H1 (cell line): Measurements from ENCODE around the gene STK39. TPM values are rescaled to one million over a fixed set of nuclear protein-coding genes. Genes with fewer than 3 reads are reported as not detected.

ENCODE experiments used
- CTCF ChIA-PET: fragments of 300-600 bp; sonication (Branson Sonifier 250); formaldehyde crosslinking; loops from one replicate; lab custom pipeline; 2021; ENCODE audit not compliant: partially characterized antibody; lab: Charles Lee
- POLR2A ChIA-PET: fragments of 300-600 bp; sonication (Branson Sonifier 250); formaldehyde crosslinking; loops from one replicate; lab custom pipeline; 2021; ENCODE audit warnings: inconsistent platforms; ENCODE audit not compliant: partially characterized antibody; lab: Charles Lee
- DNase-seq, 2 experiments: peaks; one replicate each; pipeline versions ENCODE4 v3.0.0 to v3.0.0-alpha.2; 2010 to 2022; ENCODE audit warnings: low spot score in 2 of 2, low read depth in 1 of 2, mixed read lengths in 1 of 2
- FAIRE-seq: peaks from 2 replicates; lab custom pipeline; 2011; peaks lifted over from hg19 to GRCh38; lab: Jason Lieb, UNC
- H2AFZ ChIP-seq: 2 replicates; pipeline ENCODE4 v1.8.1; 2012; ENCODE audit warnings: low read length, inconsistent platforms
- H2AK5ac ChIP-seq: 2 replicates; pipeline ENCODE4 v1.6.1; 2013; ENCODE audit warnings: low read depth, low read length
- H2BK120ac ChIP-seq: replicated peaks from 2 replicates; pipeline ENCODE3; 2013; ENCODE audit warnings: low read depth, low read length, inconsistent platforms
- H2BK12ac ChIP-seq: 2 replicates; pipeline ENCODE4 v1.6.1; 2013; ENCODE audit warnings: low read depth, low read length
- H2BK15ac ChIP-seq: 2 replicates; pipeline ENCODE4 v1.6.1; 2013; ENCODE audit warnings: low read length
- H2BK20ac ChIP-seq: 2 replicates; pipeline ENCODE4 v1.6.1; 2013; ENCODE audit warnings: low read length
- H2BK5ac ChIP-seq: 2 replicates; pipeline ENCODE4 v1.6.1; 2013; ENCODE audit warnings: low read depth, low read length
- H3K14ac ChIP-seq: 2 replicates; pipeline ENCODE4 v1.6.1; 2013; ENCODE audit warnings: inconsistent platforms; ENCODE audit not compliant: insufficient read length
- H3K18ac ChIP-seq: 2 replicates; pipeline ENCODE4 v1.6.1; 2013; ENCODE audit warnings: low read length; ENCODE audit errors: extremely low read depth
- H3K23ac ChIP-seq: 2 replicates; pipeline ENCODE4 v1.6.1; 2013; ENCODE audit warnings: inconsistent platforms; ENCODE audit not compliant: insufficient read length
- H3K23me2 ChIP-seq: 2 replicates; pipeline ENCODE4 v1.6.1; 2013; ENCODE audit warnings: low read depth, low read length
- H3K27ac ChIP-seq: 2 replicates; pipeline ENCODE4 v1.6.1; 2011; ENCODE audit warnings: low read depth, low read length, inconsistent platforms
- H3K27me3 ChIP-seq, 4 experiments: replicated peaks in 1 of 4; 1 replicate in 1 of 4; 2 replicates in 3 of 4; pipeline versions ENCODE4 v1.6.1 to v1.8.1; 2011 to 2013; ENCODE audit warnings: low read length in 3 of 4, mild to moderate bottlenecking in 3 of 4, inconsistent platforms in 2 of 4, mixed read lengths in 2 of 4, moderate library complexity in 1 of 4; ENCODE audit not compliant: control insufficient read depth in 3 of 4, insufficient read depth in 3 of 4; ENCODE audit errors: extremely low read depth in 1 of 4
- H3K36me3 ChIP-seq, 4 experiments: 2 replicates each; pipeline versions ENCODE4 v1.6.1 to v1.8.1; 2011 to 2013; ENCODE audit warnings: mild to moderate bottlenecking in 4 of 4, low read length in 3 of 4, moderate library complexity in 2 of 4, control low read depth in 1 of 4, inconsistent platforms in 1 of 4; ENCODE audit not compliant: insufficient read depth in 4 of 4, control insufficient read depth in 2 of 4
- H3K4ac ChIP-seq: replicated peaks from 2 replicates; pipeline ENCODE3; 2013; ENCODE audit warnings: low read length, low read depth, mixed read lengths, inconsistent platforms; ENCODE audit not compliant: insufficient read length
- H3K4me1 ChIP-seq, 4 experiments: replicated peaks in 1 of 4; 1 replicate in 1 of 4; 2 replicates in 3 of 4; pipeline versions ENCODE4 v1.6.1 to v1.8.1; 2011 to 2013; ENCODE audit warnings: low read length in 3 of 4, inconsistent platforms in 2 of 4, mixed read lengths in 1 of 4; ENCODE audit not compliant: insufficient read depth in 4 of 4, control insufficient read depth in 3 of 4
- H3K4me2 ChIP-seq, 2 experiments: 2 replicates each; pipeline versions ENCODE4 v1.6.1 to v1.8.1; 2011 to 2013; ENCODE audit warnings: low read depth in 2 of 2, low read length in 2 of 2, control low read depth in 1 of 2, inconsistent platforms in 1 of 2, mild to moderate bottlenecking in 1 of 2; ENCODE audit not compliant: insufficient read depth in 1 of 2
- H3K4me3 ChIP-seq, 4 experiments: fragments of 200-600, 300-600 bp in 1 of 4; sonication (generic), shearing (Covaris generic), sonication (Bioruptor Twin) in 1 of 4; 2 replicates each; pipeline versions ENCODE4 v1.5.1 to v1.8.1; 2011 to 2016; ENCODE audit warnings: low read length in 4 of 4, low read depth in 3 of 4, control low read depth in 2 of 4, inconsistent platforms in 2 of 4, mild to moderate bottlenecking in 2 of 4, mixed read lengths in 1 of 4, moderate library complexity in 1 of 4; ENCODE audit not compliant: insufficient read depth in 2 of 4; ENCODE audit errors: extremely low read depth in 1 of 4
- H3K56ac ChIP-seq: replicated peaks from 2 replicates; pipeline ENCODE3; 2013; ENCODE audit warnings: low read depth, mild to moderate bottlenecking, mixed read lengths, low read length, inconsistent platforms; ENCODE audit not compliant: insufficient read length
- H3K79me1 ChIP-seq: 2 replicates; pipeline ENCODE4 v1.6.1; 2013; ENCODE audit warnings: low read depth, low read length, control low read depth
- H3K79me2 ChIP-seq, 2 experiments: 2 replicates each; pipeline versions ENCODE4 v1.6.1 to v1.8.1; 2012 to 2013; ENCODE audit warnings: low read length in 2 of 2, mild to moderate bottlenecking in 2 of 2, inconsistent platforms in 1 of 2; ENCODE audit not compliant: insufficient read depth in 2 of 2, control insufficient read depth in 1 of 2
- H3K9ac ChIP-seq, 4 experiments: replicated peaks in 1 of 4; 1 replicate in 1 of 4; 2 replicates in 3 of 4; pipeline versions ENCODE4 v1.6.1 to v1.8.1; 2011 to 2013; ENCODE audit warnings: low read depth in 3 of 4, low read length in 3 of 4, control low read depth in 2 of 4, mild to moderate bottlenecking in 2 of 4, moderate library complexity in 2 of 4, inconsistent platforms in 1 of 4; ENCODE audit errors: extremely low read depth in 1 of 4
- H3K9me3 ChIP-seq, 2 experiments: 2 replicates each; pipeline versions ENCODE4 v1.6.1 to v1.8.1; 2012 to 2013; ENCODE audit warnings: mild to moderate bottlenecking in 2 of 2, moderate library complexity in 2 of 2, control low read depth in 1 of 2, inconsistent platforms in 1 of 2, low read depth in 1 of 2, low read length in 1 of 2, mixed read lengths in 1 of 2; ENCODE audit not compliant: insufficient read depth in 2 of 2
- H4K20me1 ChIP-seq, 2 experiments: replicated peaks in 1 of 2; 2 replicates each; pipeline versions ENCODE3 to v1.8.1; 2011 to 2013; ENCODE audit warnings: inconsistent platforms in 2 of 2, low read length in 2 of 2, mild to moderate bottlenecking in 1 of 2; ENCODE audit not compliant: insufficient read depth in 2 of 2, control insufficient read depth in 1 of 2
- H4K5ac ChIP-seq: 2 replicates; pipeline ENCODE4 v1.6.1; 2013; ENCODE audit warnings: low read length, low read depth, mixed read lengths, inconsistent platforms; ENCODE audit not compliant: insufficient read length
- H4K8ac ChIP-seq: 2 replicates; pipeline ENCODE4 v1.8.0; 2013; ENCODE audit warnings: mild to moderate bottlenecking, moderate library complexity, low read length, inconsistent platforms; ENCODE audit not compliant: insufficient read depth; ENCODE audit errors: extremely low read depth
- H4K91ac ChIP-seq: replicated peaks from 2 replicates; pipeline ENCODE3; 2013; ENCODE audit warnings: low read length, mixed read lengths, inconsistent platforms; ENCODE audit not compliant: insufficient read length
- CBX5 ChIP-seq: fragments of 300-800, 300-1000 bp; sonication (generic); IDR thresholded peaks from 2 replicates; pipeline ENCODE4 v1.7.1; 2016; ENCODE audit warnings: antibody characterized with exemption, low read length, low read depth
- CEBPB ChIP-seq: IDR thresholded peaks from 2 replicates; pipeline ENCODE4 v1.6.1; 2012; ENCODE audit warnings: low read depth, low read length
- CREB1 ChIP-seq: IDR thresholded peaks from 2 replicates; pipeline ENCODE4 v1.6.1; 2012; ENCODE audit warnings: inconsistent platforms
- CTCF ChIP-seq, 3 experiments: IDR thresholded peaks; 1 replicate in 2 of 3; 2 replicates in 1 of 3; pipeline versions ENCODE4 v1.5.1 to v1.6.1; 2011; ENCODE audit warnings: low read length in 3 of 3, mild to moderate bottlenecking in 3 of 3, inconsistent platforms in 2 of 3, low read depth in 1 of 3, moderate library complexity in 1 of 3; ENCODE audit not compliant: insufficient read depth in 1 of 3; ENCODE audit errors: control extremely low read depth in 1 of 3
- PHF8 ChIP-seq: fragments of 200-600 bp; sonication (generic); conservative IDR thresholded peaks from 2 replicates; pipeline ENCODE4 v1.7.1; 2012; ENCODE audit warnings: low read depth, mild to moderate bottlenecking, inconsistent platforms, low read length, moderate library complexity
- RNF2 ChIP-seq: fragments of 200-900, 300-1000 bp; sonication (generic); IDR thresholded peaks from 2 replicates; pipeline ENCODE4 v1.7.1; 2016; ENCODE audit warnings: borderline replicate concordance, low read depth, mild to moderate bottlenecking, antibody characterized with exemption, low read length; ENCODE audit not compliant: poor library complexity, severe bottlenecking; ENCODE audit errors: missing control alignments
- SIRT6 ChIP-seq: IDR thresholded peaks from one replicate; pipeline ENCODE4 v1.7.1; 2012; ENCODE audit warnings: low read length, inconsistent platforms
- TAF1 ChIP-seq: IDR thresholded peaks from 2 replicates; pipeline ENCODE4 v1.6.1; 2011; ENCODE audit warnings: mild to moderate bottlenecking, low read depth, low read length
- ZNF274 ChIP-seq: IDR thresholded peaks from 2 replicates; pipeline ENCODE4 v1.7.0; 2012; ENCODE audit warnings: low read length, borderline replicate concordance; ENCODE audit errors: extremely low read depth
- WGBS, 2 experiments: shearing (Covaris generic) in 1 of 2; methylation state at CpG; one replicate each; pipeline versions ENCODE4 v1.1.6 to v1.1.7; 2013 to 2015; ENCODE audit warnings: low lambda C conversion rate in 2 of 2, mixed read lengths in 2 of 2, inconsistent platforms in 1 of 2, low coverage in 1 of 2, missing lambda C conversion rate in 1 of 2; ENCODE audit not compliant: insufficient replicate concordance in 2 of 2, insufficient coverage in 1 of 2, insufficient read length in 1 of 2; ENCODE audit errors: extremely low coverage in 1 of 2, missing lambda C conversion rate in 1 of 2; 5-methylcytosine and 5-hydroxymethylcytosine counted together
- polyA plus RNA-seq, 7 experiments: library from polyadenylated mRNA; depleted of rRNA in 3 of 7; stranded (reverse) in 5 of 7; unstranded in 2 of 7; fragments of >200 nt in 5 of 7; fragments of 200-250 nt in 2 of 7; gene quantifications; 1 replicate in 5 of 7; 2 replicates in 1 of 7; 4 replicates in 1 of 7; pipeline versions ENCODE4 v1.2.1 to v1.2.3, GENCODE V29; 2011 to 2013; ENCODE audit warnings: missing spikeins in 2 of 7, mixed read lengths in 2 of 7
- total RNA-seq: library from RNA; stranded (reverse); fragmentation: NEBNext Ultra II Directional; extraction: Animal tissue kit (Norgen Biotek cat#: 25700); gene quantifications from 2 replicates; pipeline ENCODE4 v1.2.1, GENCODE V29; 2021

STK39 gene
- total and polyA plus RNA-seq, 2 of the 8 experiments (the other 6 are each of a cell fraction or from before 2014, with no cell fraction given): 13.7 to 23.8 TPM

GRCh38 chr2:168037778-168038177 lies 209.6 kb downstream of the STK39 start:
- WGBS, 2 experiments: 87% methylated on average over 2 of the region's 2 CpGs; no CpG with 5 or more reads in 1 of the 2 experiments
- Histone ChIP-seq H2BK12ac (no peak overlapping the region), H2BK20ac (no peak overlapping the region), H3K27me3 (peaks cover 0 to 1% (median 0%) of the 10 kb centered on the region in 4 experiments; a peak in 1 of 7 replicates), H3K4me3 (no peak overlapping the region), H3K79me2 (no peaks in the 10 kb centered on the region), H3K79me1 (no peaks in the 10 kb centered on the region), H4K91ac (no peak overlapping the region), H2BK5ac (no peak overlapping the region), H3K36me3 (no peaks in the 10 kb centered on the region), H2BK15ac (no peak overlapping the region), H3K4me2 (no peak overlapping the region), H3K4me1 (no peaks in the 10 kb centered on the region), H2AFZ (no peak overlapping the region), H3K27ac (no peak overlapping the region), H3K9ac (no peak overlapping the region), H3K9me3 (no peaks in the 10 kb centered on the region), H3K23me2 (no peaks in the 10 kb centered on the region), H4K20me1 (no peaks in the 10 kb centered on the region), H3K56ac (no peak overlapping the region), H3K18ac (no peak overlapping the region), H4K8ac (no peak overlapping the region), H3K14ac (no peak overlapping the region), H2AK5ac (no peak overlapping the region), H3K23ac (no peak overlapping the region), H3K4ac (no peak overlapping the region), H4K5ac (no peak overlapping the region), H2BK120ac (no peak overlapping the region)
- no peak for DNase-seq
- no peak for FAIRE-seq
- ChIA-PET CTCF (interaction anchor here (1.0 kb wide), 1 partner anchor 15 kb away, joined by 4 read pairs; no protein-coding TSS in a partner anchor), POLR2A (no interaction called here)
- TF ChIP-seq CREB1 (no peak), PHF8 (no peak), RNF2 (no peak), CEBPB (no peak), SIRT6 (no peak), ZNF274 (no peak), TAF1 (no peak), CBX5 (no peak), CTCF (IDR thresholded peaks at IDR 0.05; ENCODE audit: control extremely low read depth in 1 of 3, insufficient read depth in 1 of 3, low read depth in 1 of 3, low read length in 3 of 3) (no peak)
